ENCODE measurements around the gene SKAP1.

Gene SKAP1

GRCh38 chr17:48239603-48239995, 190.4 kb downstream of the SKAP1 start:
- no peaks in the 10 kb centered on the region for H3K27me3 ChIP-seq (ENCODE audit: insufficient read depth, poor library complexity, severe bottlenecking)
- no peak overlapping the region for H3K4me3 ChIP-seq (replicated peaks; ENCODE audit: insufficient read depth, low read length)
- DNase-seq (ENCODE audit: low read depth in 1 of 2, low spot score in 1 of 2): no peak
- no peak overlapping the region for H3K27ac ChIP-seq (replicated peaks)
- TF ChIP-seq SPI1 (IDR thresholded peaks at IDR 0.05; ENCODE audit: borderline replicate concordance, low read depth) (no peak), GABPA (IDR thresholded peaks at IDR 0.05; ENCODE audit: low read depth) (no peak), POLR2AphosphoS5 (IDR thresholded peaks at IDR 0.05; ENCODE audit: low read depth) (no peak), CTCF (IDR thresholded peaks at IDR 0.05; ENCODE audit: insufficient read depth, low read length) (no peak), REST (IDR thresholded peaks at IDR 0.05; ENCODE audit: insufficient replicate concordance, low read depth) (no peak)

- Histone ChIP-seq H3K4me3 (replicated peaks; ENCODE audit: insufficient read depth, low read length) (no peak overlapping the region), H3K27ac (replicated peaks) (no peak overlapping the region), H3K27me3 (ENCODE audit: insufficient read depth, poor library complexity, severe bottlenecking) (peaks cover 2% of the 10 kb centered on the region)
- no peak for DNase-seq (ENCODE audit: low read depth in 1 of 2, low spot score in 1 of 2)
- TF ChIP-seq SPI1 (IDR thresholded peaks at IDR 0.05; ENCODE audit: borderline replicate concordance, low read depth) (no peak), POLR2AphosphoS5 (IDR thresholded peaks at IDR 0.05; ENCODE audit: low read depth) (no peak), CTCF (IDR thresholded peaks at IDR 0.05; ENCODE audit: insufficient read depth, low read length) (no peak), REST (IDR thresholded peaks at IDR 0.05; ENCODE audit: insufficient replicate concordance, low read depth) (no peak), GABPA (IDR thresholded peaks at IDR 0.05; ENCODE audit: low read depth) (no peak)
These were observed 190.9 kb downstream of the SKAP1 start for GRCh38 chr17:48238933-48239602.

- TF ChIP-seq GABPA (IDR thresholded peaks at IDR 0.05; ENCODE audit: low read depth) (no peak), SPI1 (IDR thresholded peaks at IDR 0.05; ENCODE audit: borderline replicate concordance, low read depth) (no peak), POLR2AphosphoS5 (IDR thresholded peaks at IDR 0.05; ENCODE audit: low read depth) (no peak), CTCF (IDR thresholded peaks at IDR 0.05; ENCODE audit: insufficient read depth, low read length) (no peak), REST (IDR thresholded peaks at IDR 0.05; ENCODE audit: insufficient replicate concordance, low read depth) (no peak)
- H3K27ac ChIP-seq (replicated peaks): no peak overlapping the region
- no peak overlapping the region for H3K4me3 ChIP-seq (replicated peaks; ENCODE audit: insufficient read depth, low read length)
- no peak for DNase-seq (ENCODE audit: low read depth in 1 of 2, low spot score in 1 of 2)
- peaks cover 12% of the 10 kb centered on the region for H3K27me3 ChIP-seq (ENCODE audit: insufficient read depth, poor library complexity, severe bottlenecking)
These were observed 192.6 kb downstream of the SKAP1 start for GRCh38 chr17:48237456-48237855.

All from HL-60 (cell line).